Measurements from ENCODE around the gene YEATS4. TPM values are rescaled to one million over a fixed set of nuclear protein-coding genes. Genes with fewer than 3 reads are reported as not detected.

The YEATS4 gene
- total and polyA plus RNA-seq, 8 donors: 6.0 to 15.6 (median 10.6) TPM

DNA sequence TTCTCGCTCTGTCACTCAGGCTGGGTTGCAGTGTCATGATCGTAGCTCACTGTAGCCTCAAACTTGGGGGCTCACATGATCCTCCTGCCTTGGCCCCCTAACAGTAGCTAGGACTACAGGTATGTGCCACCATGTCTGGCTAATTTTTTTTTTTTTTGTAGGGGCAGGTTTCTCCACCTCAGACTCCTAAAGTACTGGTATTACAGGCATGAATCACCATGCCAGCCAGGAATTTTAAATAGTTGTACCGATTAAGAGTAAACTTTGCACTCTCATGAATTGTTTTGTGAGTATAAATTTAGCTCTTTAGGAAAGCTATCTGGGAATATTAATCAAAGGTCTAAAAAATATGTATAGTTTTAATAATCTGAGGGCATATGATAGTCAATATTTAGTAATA is 25.5 kb downstream of the YEATS4 start:
- H3K9me3 ChIP-seq: no peaks in the 10 kb centered on the region
- FAIRE-seq (no peak), DNase-seq (no peak), ATAC-seq (no peak)
- no peaks in the 10 kb centered on the region for H3K4me1 ChIP-seq
- intact Hi-C loops (cut with DNase I): no loop called here
- no peaks in the 10 kb centered on the region for H3K36me3 ChIP-seq
- no peak overlapping the region for H3K27ac ChIP-seq
- TF ChIP-seq CTCF (IDR thresholded peaks at IDR 0.05): no peak
- no peak overlapping the region for H3K4me3 ChIP-seq
- H3K27me3 ChIP-seq: no peaks in the 10 kb centered on the region
- WGBS, 2 donors: 70 to 71% methylated on average over 3 of the region's 3 CpGs

DNA sequence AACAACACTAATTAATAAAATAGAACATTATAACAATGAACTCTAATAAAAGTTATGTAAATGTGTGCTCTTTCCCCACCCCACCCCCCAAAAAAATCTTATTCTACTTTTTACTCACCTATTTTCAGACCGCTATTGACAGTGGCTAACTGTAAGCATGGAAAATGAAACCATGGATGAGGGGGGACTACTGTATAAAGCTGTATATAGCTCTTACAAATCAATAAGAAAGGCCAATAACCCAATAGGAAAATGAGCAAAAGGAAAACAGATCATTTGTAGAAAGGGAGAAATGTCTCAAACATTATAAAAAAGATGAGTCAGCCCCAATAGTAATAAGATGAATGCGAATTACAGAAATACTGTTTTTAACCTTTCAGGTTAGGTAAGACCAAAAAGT is 27.4 kb downstream of the YEATS4 start:
- 92 to 96% methylated on average over 2 of the region's 2 CpGs for WGBS, 2 donors
- Histone ChIP-seq H3K36me3 (no peaks in the 10 kb centered on the region), H3K27me3 (no peaks in the 10 kb centered on the region), H3K9me3 (no peaks in the 10 kb centered on the region), H3K4me3 (no peak overlapping the region), H3K4me1 (no peaks in the 10 kb centered on the region), H3K27ac (no peak overlapping the region)
- DNase-seq: no peak
- ATAC-seq: no peak
- FAIRE-seq: no peak
- intact Hi-C loops (cut with DNase I): no loop called here
- TF ChIP-seq CTCF (IDR thresholded peaks at IDR 0.05): no peak

- WGBS, 2 donors: 77 to 92% methylated on average over 1 of the region's 1 CpG
- H3K27me3 ChIP-seq: no peaks in the 10 kb centered on the region
- no peaks in the 10 kb centered on the region for H3K4me1 ChIP-seq
- DNase-seq (no peak), FAIRE-seq (no peak), ATAC-seq (peak in 3 of 4 donors; percentile 56 to 60 (median 58))
- H3K27ac ChIP-seq: no peak overlapping the region
- TF ChIP-seq CTCF (IDR thresholded peaks at IDR 0.05): peak in 1 of 4 donors; percentile 18
- no peaks in the 10 kb centered on the region for H3K36me3 ChIP-seq
- intact Hi-C loops (cut with DNase I): no loop called here
- no peak overlapping the region for H3K4me3 ChIP-seq
- no peaks in the 10 kb centered on the region for H3K9me3 ChIP-seq
Measured at GRCh38 chr12:69388371-69388770, 28.8 kb downstream of the YEATS4 start.

GRCh38 chr12:69389831-69390230 is 30.3 kb downstream of the YEATS4 start:
- no peak for TF ChIP-seq CTCF (IDR thresholded peaks at IDR 0.05)
- FAIRE-seq: no peak
- no peak overlapping the region for H3K4me3 ChIP-seq
- H3K36me3 ChIP-seq: no peaks in the 10 kb centered on the region
- H3K27ac ChIP-seq: no peak overlapping the region
- no peaks in the 10 kb centered on the region for H3K27me3 ChIP-seq
- H3K9me3 ChIP-seq: no peaks in the 10 kb centered on the region
- ATAC-seq: no peak
- WGBS, 2 donors: 52 to 65% methylated on average over 1 of the region's 1 CpG
- DNase-seq: no peak
- no peaks in the 10 kb centered on the region for H3K4me1 ChIP-seq
- intact Hi-C loops (cut with DNase I): no loop called here

DNA sequence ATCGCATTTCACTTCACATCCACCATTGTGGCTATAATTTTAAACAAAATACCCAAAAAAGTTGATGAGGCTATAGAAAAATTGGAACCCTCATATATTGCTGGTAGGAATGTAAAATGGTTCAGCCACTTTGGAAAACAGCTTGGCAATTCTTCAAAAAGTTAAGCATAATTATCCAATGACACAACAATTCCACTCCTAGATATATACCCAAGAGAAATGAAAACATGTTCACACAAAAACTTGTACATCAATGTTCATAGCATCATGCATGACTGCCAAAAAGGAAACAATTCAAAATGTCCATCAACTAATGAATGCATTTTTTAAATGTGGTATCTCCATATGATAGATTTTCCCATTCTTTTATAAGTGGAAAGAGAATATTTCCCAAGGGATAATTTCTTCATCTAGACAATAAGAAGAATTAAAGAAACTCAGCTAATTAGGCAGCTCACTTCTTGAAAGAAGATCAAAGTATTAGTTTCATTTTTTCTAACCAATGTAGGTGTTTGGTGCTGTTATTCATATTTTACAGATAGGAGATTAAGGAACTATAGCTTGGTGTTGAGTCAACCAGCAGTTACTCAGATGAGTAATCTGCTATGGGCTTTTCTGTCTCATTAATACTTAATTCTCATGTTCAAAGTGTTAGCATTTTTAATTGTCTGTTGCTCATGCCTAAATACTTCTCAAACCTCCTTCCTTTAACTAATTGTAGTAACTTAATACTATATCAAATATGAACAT is 32.8 kb downstream of the YEATS4 start:
- WGBS, 2 donors: 95 to 98% methylated on average over 1 of the region's 1 CpG
- H3K4me1 ChIP-seq: no peaks in the 10 kb centered on the region
- no peak overlapping the region for H3K27ac ChIP-seq
- ATAC-seq (no peak), DNase-seq (no peak), FAIRE-seq (peak; percentile 17)
- no peak for TF ChIP-seq CTCF (IDR thresholded peaks at IDR 0.05)
- no peak overlapping the region for H3K4me3 ChIP-seq
- no peaks in the 10 kb centered on the region for H3K36me3 ChIP-seq
- H3K9me3 ChIP-seq: no peaks in the 10 kb centered on the region
- no peaks in the 10 kb centered on the region for H3K27me3 ChIP-seq
- intact Hi-C loops (cut with DNase I): no loop called here
